ENCODE measurements around the gene KRT13. TPM values are rescaled to one million over a fixed set of nuclear protein-coding genes. Genes with fewer than 3 reads are reported as not detected.

The KRT13 gene
- total RNA-seq, 1 donor from 2014 or later: 0.78 TPM

GRCh38 chr17:41494524-41494923 is 10.9 kb downstream of the KRT13 start:
- no peak for DNase-seq

GRCh38 chr17:41492771-41493170 is 12.6 kb downstream of the KRT13 start:
- DNase-seq: no peak

- DNase-seq: no peak
These were observed 13.1 kb downstream of the KRT13 start for GRCh38 chr17:41492351-41492750.

- no peak for DNase-seq
These were observed 13.9 kb downstream of the KRT13 start for GRCh38 chr17:41491476-41491875.

GRCh38 chr17:41490000-41490990 is 15.1 kb downstream of the KRT13 start:
- DNase-seq: no peak

GRCh38 chr17:41489531-41489930 is 15.9 kb downstream of the KRT13 start, which contains the start of gene KRT36:
KRT36 (minus strand) TSS chr17:41489910; CDS start chr17:41489864, 46 bp downstream.
- no peak for DNase-seq

GRCh38 chr17:41486809-41487530 is 18.4 kb downstream of the KRT13 start:
- DNase-seq: no peak

GRCh38 chr17:41486316-41486715 is 19.1 kb downstream of the KRT13 start:
- no peak for DNase-seq

- DNase-seq: no peak
These were observed 20.2 kb downstream of the KRT13 start for GRCh38 chr17:41484920-41485904.

GRCh38 chr17:41483991-41484826 is 21.2 kb downstream of the KRT13 start:
- DNase-seq: no peak

GRCh38 chr17:41483531-41483930 is 21.9 kb downstream of the KRT13 start:
- no peak for DNase-seq

GRCh38 chr17:41481036-41481435 is 24.4 kb downstream of the KRT13 start, which contains the start of gene KRT35:
KRT35 (minus strand) TSS chr17:41481151; CDS start chr17:41481097, 54 bp downstream.
- no peak for DNase-seq

- DNase-seq: no peak
These were observed 24.8 kb downstream of the KRT13 start for GRCh38 chr17:41480581-41480980.

- DNase-seq: no peak
These were observed 25.3 kb downstream of the KRT13 start for GRCh38 chr17:41480136-41480535.

- no peak for DNase-seq
These were observed 27.2 kb downstream of the KRT13 start for GRCh38 chr17:41478237-41478636.

- no peak for DNase-seq
These were observed 28.3 kb downstream of the KRT13 start for GRCh38 chr17:41476866-41477815.

GRCh38 chr17:41475421-41475820 is 30.0 kb downstream of the KRT13 start:
- DNase-seq: no peak

- DNase-seq: no peak
These were observed 30.5 kb downstream of the KRT13 start for GRCh38 chr17:41474863-41475262.

GRCh38 chr17:41468346-41468745 is 37.1 kb downstream of the KRT13 start:
- no peak for DNase-seq

- no peak for DNase-seq
These were observed 37.9 kb downstream of the KRT13 start for GRCh38 chr17:41467561-41467960.
